ENCODE measurements around the gene RERE.
A peak's percentile ranks its signal among the peaks of the same experiment; 100 is the strongest.

The RERE gene

GRCh38 chr1:8324176-8324810, 493.1 kb downstream of the RERE start:
- H3K4me3 ChIP-seq (replicated peaks; ENCODE audit: low read depth, low read length), result no peak overlapping the region
- DNase-seq (ENCODE audit: low read depth), result no peak
- TF ChIP-seq, protein P1, sequence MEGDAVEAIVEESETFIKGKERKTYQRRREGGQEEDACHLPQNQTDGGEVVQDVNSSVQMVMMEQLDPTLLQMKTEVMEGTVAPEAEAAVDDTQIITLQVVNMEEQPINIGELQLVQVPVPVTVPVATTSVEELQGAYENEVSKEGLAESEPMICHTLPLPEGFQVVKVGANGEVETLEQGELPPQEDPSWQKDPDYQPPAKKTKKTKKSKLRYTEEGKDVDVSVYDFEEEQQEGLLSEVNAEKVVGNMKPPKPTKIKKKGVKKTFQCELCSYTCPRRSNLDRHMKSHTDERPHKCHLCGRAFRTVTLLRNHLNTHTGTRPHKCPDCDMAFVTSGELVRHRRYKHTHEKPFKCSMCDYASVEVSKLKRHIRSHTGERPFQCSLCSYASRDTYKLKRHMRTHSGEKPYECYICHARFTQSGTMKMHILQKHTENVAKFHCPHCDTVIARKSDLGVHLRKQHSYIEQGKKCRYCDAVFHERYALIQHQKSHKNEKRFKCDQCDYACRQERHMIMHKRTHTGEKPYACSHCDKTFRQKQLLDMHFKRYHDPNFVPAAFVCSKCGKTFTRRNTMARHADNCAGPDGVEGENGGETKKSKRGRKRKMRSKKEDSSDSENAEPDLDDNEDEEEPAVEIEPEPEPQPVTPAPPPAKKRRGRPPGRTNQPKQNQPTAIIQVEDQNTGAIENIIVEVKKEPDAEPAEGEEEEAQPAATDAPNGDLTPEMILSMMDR (IDR thresholded peaks at IDR 0.05; ENCODE audit: low read length, missing control alignments), result no peak

- H3K4me3 ChIP-seq (replicated peaks; ENCODE audit: low read depth, low read length), result no peak overlapping the region
- TF ChIP-seq, protein P1 (IDR thresholded peaks at IDR 0.05; ENCODE audit: low read length, missing control alignments), result no peak
- no peak for DNase-seq (ENCODE audit: low read depth)
Observed at GRCh38 chr1:8323706-8324105, 493.7 kb downstream of the RERE start.

DNA sequence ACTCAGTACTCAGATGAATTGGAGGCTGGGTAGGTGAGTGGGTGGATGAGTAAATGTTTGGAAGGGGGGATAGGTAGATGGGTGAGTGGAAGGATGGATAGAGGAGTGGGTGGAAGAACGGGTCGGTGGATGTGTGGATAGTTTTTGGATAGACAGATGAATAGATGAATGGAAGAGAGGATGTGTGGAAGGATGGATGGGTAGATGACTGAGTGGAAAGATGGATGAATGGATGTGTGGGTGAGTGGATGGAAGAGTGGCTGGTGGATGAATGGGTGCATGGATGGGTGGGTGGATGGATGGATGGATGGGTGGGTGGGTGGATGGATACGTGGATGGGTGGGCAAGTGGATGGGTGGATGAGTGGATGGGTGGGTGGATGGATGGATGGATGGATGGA, 495.8 kb downstream of the RERE start:
- no peak for DNase-seq (ENCODE audit: low read depth)
- no peak overlapping the region for H3K4me3 ChIP-seq (replicated peaks; ENCODE audit: low read depth, low read length)
- TF ChIP-seq, protein P1 (IDR thresholded peaks at IDR 0.05; ENCODE audit: low read length, missing control alignments), result no peak

DNA sequence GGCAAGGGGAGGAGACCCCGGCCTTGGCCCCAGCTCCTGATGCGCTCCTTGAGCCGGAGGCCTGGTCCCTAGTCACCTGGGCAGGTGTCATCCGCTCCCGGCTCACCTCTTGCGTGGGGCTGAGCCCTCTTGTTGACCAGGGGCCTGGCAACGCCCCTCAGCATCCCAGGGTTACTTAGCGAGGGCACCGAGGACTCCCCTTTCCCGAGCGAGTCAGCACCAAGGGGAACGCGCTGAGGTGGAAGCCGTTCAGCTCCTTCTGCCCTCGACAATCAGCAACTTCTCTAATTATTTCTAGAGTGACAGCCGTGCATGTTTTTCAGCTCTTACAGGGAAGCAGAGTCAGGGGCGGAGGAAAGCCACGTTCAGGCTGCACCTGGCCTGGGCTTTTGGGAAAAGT, 499.0 kb downstream of the RERE start:
- H3K4me3 ChIP-seq (replicated peaks; ENCODE audit: low read depth, low read length), result peak overlapping the region; percentile 60
- TF ChIP-seq, protein P1 (IDR thresholded peaks at IDR 0.05; ENCODE audit: low read length, missing control alignments), result no peak
- DNase-seq (ENCODE audit: low read depth), result no peak

- DNase-seq (ENCODE audit: low read depth), result peak; percentile 70
- peak within 1 kb of the TSS; percentile 60 for H3K4me3 ChIP-seq (replicated peaks; ENCODE audit: low read depth, low read length)
- TF ChIP-seq, protein P1 (IDR thresholded peaks at IDR 0.05; ENCODE audit: low read length, missing control alignments), result no peak
Observed at GRCh38 chr1:8317647-8318381, 499.6 kb downstream of the RERE start, which contains the start of gene SLC45A1. Gene SLC45A1 (plus strand): TSS chr1:8318114. CDS start chr1:8324330, 6,216 bp downstream.

- H3K4me3 ChIP-seq (replicated peaks; ENCODE audit: low read depth, low read length), result no peak overlapping the region
- DNase-seq (ENCODE audit: low read depth), result no peak
Observed at GRCh38 chr1:8315573-8316475, 501.6 kb downstream of the RERE start.

More at GRCh38 chr1:8315573-8316475, 501.6 kb downstream of the RERE start:
- TF ChIP-seq, protein P1 (IDR thresholded peaks at IDR 0.05; ENCODE audit: low read length, missing control alignments), result peak; percentile 24
